H9 (cell line): ENCODE measurements around the gene YEATS2. TPM values are rescaled to one million over a fixed set of nuclear protein-coding genes. Genes with fewer than 3 reads are reported as not detected.

Experiments used
- DNase-seq: peaks from one replicate; pipeline ENCODE4 v3.0.0-alpha.2; 2017
- H2AFZ ChIP-seq: one replicate; pipeline ENCODE4 v1.6.1; 2013; ENCODE audit warnings: mild to moderate bottlenecking, low read length, control low read depth, moderate library complexity
- H2AK5ac ChIP-seq: 2 replicates; pipeline ENCODE4 v1.6.1; 2013; ENCODE audit warnings: low read length, control low read depth, mixed read lengths; ENCODE audit not compliant: insufficient read length
- H2BK120ac ChIP-seq: one replicate; pipeline ENCODE4 v1.6.1; 2013; ENCODE audit warnings: low read depth, mild to moderate bottlenecking, low read length, control low read depth, inconsistent platforms; ENCODE audit not compliant: poor library complexity, severe bottlenecking
- H2BK12ac ChIP-seq: 2 replicates; pipeline ENCODE4 v1.6.1; 2013; ENCODE audit warnings: low read length, control low read depth, mixed read lengths, low read depth; ENCODE audit not compliant: insufficient read length
- H2BK15ac ChIP-seq: 2 replicates; pipeline ENCODE4 v1.6.1; 2013; ENCODE audit warnings: low read depth, low read length, control low read depth
- H2BK20ac ChIP-seq: one replicate; pipeline ENCODE4 v1.6.1; 2013; ENCODE audit warnings: low read depth, mild to moderate bottlenecking, low read length, control low read depth, inconsistent platforms; ENCODE audit not compliant: poor library complexity, severe bottlenecking
- H2BK5ac ChIP-seq: 2 replicates; pipeline ENCODE4 v1.6.1; 2013; ENCODE audit warnings: low read length, control low read depth, mixed read lengths; ENCODE audit not compliant: insufficient read length
- H3K14ac ChIP-seq: 2 replicates; pipeline ENCODE4 v1.6.1; 2013; ENCODE audit warnings: low read length, control low read depth; ENCODE audit not compliant: insufficient read depth
- H3K18ac ChIP-seq: 2 replicates; pipeline ENCODE4 v1.6.1; 2013; ENCODE audit warnings: low read depth, mild to moderate bottlenecking, mixed read lengths, low read length, control low read depth; ENCODE audit not compliant: insufficient read length
- H3K23ac ChIP-seq: 2 replicates; pipeline ENCODE4 v1.6.1; 2013; ENCODE audit warnings: low read length, control low read depth, mixed read lengths, low read depth; ENCODE audit not compliant: insufficient read length
- H3K23me2 ChIP-seq: 2 replicates; pipeline ENCODE4 v1.6.1; 2013; ENCODE audit warnings: low read depth, mild to moderate bottlenecking, mixed read lengths, low read length, control low read depth; ENCODE audit not compliant: insufficient read length, poor library complexity, severe bottlenecking
- H3K27ac ChIP-seq: 2 replicates; pipeline ENCODE4 v1.5.1; 2013; ENCODE audit warnings: low read length, control low read depth, mixed read lengths, low read depth; ENCODE audit not compliant: insufficient read length
- H3K27me3 ChIP-seq: 2 replicates; pipeline ENCODE4 v1.6.1; 2013; ENCODE audit warnings: low read length, control low read depth, inconsistent platforms; ENCODE audit not compliant: insufficient read depth
- H3K4ac ChIP-seq: 2 replicates; pipeline ENCODE4 v1.6.1; 2013; ENCODE audit warnings: low read depth, mild to moderate bottlenecking, control low read depth, inconsistent platforms, low read length, moderate library complexity
- H3K4me1 ChIP-seq: 2 replicates; pipeline ENCODE4 v1.6.1; 2013; ENCODE audit warnings: low read length, control low read depth, inconsistent platforms; ENCODE audit not compliant: insufficient read depth
- H3K4me2 ChIP-seq: 2 replicates; pipeline ENCODE4 v1.6.1; 2013; ENCODE audit warnings: low read length, control low read depth, mixed read lengths; ENCODE audit not compliant: insufficient read length, insufficient read depth
- H3K56ac ChIP-seq: 2 replicates; pipeline ENCODE4 v1.6.1; 2013; ENCODE audit warnings: low read depth, mild to moderate bottlenecking, mixed read lengths, low read length, control low read depth; ENCODE audit not compliant: insufficient read length
- H3K79me1 ChIP-seq: 2 replicates; pipeline ENCODE4 v1.6.1; 2013; ENCODE audit warnings: low read depth, mild to moderate bottlenecking, moderate library complexity, low read length, control low read depth, inconsistent platforms; ENCODE audit not compliant: insufficient read depth, poor library complexity, severe bottlenecking
- H3K79me2 ChIP-seq: 2 replicates; pipeline ENCODE4 v1.6.1; 2013; ENCODE audit warnings: low read length, control low read depth, inconsistent platforms; ENCODE audit not compliant: insufficient read depth
- H3K9ac ChIP-seq: 2 replicates; pipeline ENCODE4 v1.6.1; 2013; ENCODE audit warnings: low read length, control low read depth, mixed read lengths; ENCODE audit not compliant: insufficient read length; ENCODE audit errors: extremely low read depth
- H3K9me3 ChIP-seq: one replicate; pipeline ENCODE4 v1.6.1; 2013; ENCODE audit warnings: low read depth, low read length, inconsistent platforms; ENCODE audit not compliant: control insufficient read depth
- H3T11ph ChIP-seq: one replicate; pipeline ENCODE4 v1.6.1; 2013; ENCODE audit warnings: mild to moderate bottlenecking, low read length, control low read depth, inconsistent platforms
- H4K20me1 ChIP-seq: one replicate; pipeline ENCODE4 v1.6.1; 2013; ENCODE audit not compliant: control insufficient read depth, insufficient read length, insufficient read depth
- H4K5ac ChIP-seq: 2 replicates; pipeline ENCODE4 v1.6.1; 2013; ENCODE audit warnings: low read depth, mild to moderate bottlenecking, mixed read lengths, low read length, control low read depth; ENCODE audit not compliant: insufficient read length
- H4K8ac ChIP-seq: replicated peaks from 2 replicates; pipeline ENCODE4 v1.6.1; 2013; ENCODE audit warnings: low read length, control low read depth, mixed read lengths, low read depth; ENCODE audit not compliant: insufficient read length
- H4K91ac ChIP-seq: 2 replicates; pipeline ENCODE4 v1.6.1; 2013; ENCODE audit warnings: low read depth, mild to moderate bottlenecking, moderate library complexity, mixed read lengths, low read length, control low read depth; ENCODE audit not compliant: insufficient read length
- H3K27ac Mint-ChIP-seq, 3 experiments: 2 replicates in 2 of 3; 3 replicates in 1 of 3; pipeline ENCODE4 v1.8.0; 2020 to 2021; ENCODE audit warnings: mixed read lengths in 3 of 3, mild to moderate bottlenecking in 1 of 3, moderate library complexity in 1 of 3
- H3K27me3 Mint-ChIP-seq: 2 replicates; pipeline ENCODE4 v1.8.0; 2021; ENCODE audit warnings: low read depth, mild to moderate bottlenecking, moderate library complexity, mixed read lengths
- H3K36me3 Mint-ChIP-seq, 3 experiments: 2 replicates in 2 of 3; 3 replicates in 1 of 3; pipeline ENCODE4 v1.8.0; 2020 to 2021; ENCODE audit warnings: low read depth in 3 of 3, mixed read lengths in 3 of 3; ENCODE audit not compliant: insufficient read depth in 1 of 3
- H3K4me1 Mint-ChIP-seq, 2 experiments: 2 replicates each; pipeline ENCODE4 v1.8.0; 2020; ENCODE audit warnings: mixed read lengths in 2 of 2
- H3K4me3 Mint-ChIP-seq, 2 experiments: 2 replicates in 1 of 2; 3 replicates in 1 of 2; pipeline ENCODE4 v1.8.0; 2020 to 2021; ENCODE audit warnings: mild to moderate bottlenecking in 2 of 2, mixed read lengths in 2 of 2, moderate library complexity in 1 of 2
- H3K9me3 Mint-ChIP-seq, 2 experiments: 2 replicates in 1 of 2; 3 replicates in 1 of 2; pipeline ENCODE4 v1.8.0; 2020; ENCODE audit warnings: mild to moderate bottlenecking in 2 of 2, mixed read lengths in 2 of 2, moderate library complexity in 1 of 2
- WGBS: extraction: QIAGEN DNeasy Blood & Tissue Kit; methylation state at CpG from one replicate; pipeline ENCODE4 v1.1.7; 2013; ENCODE audit warnings: missing lambda C conversion rate, low lambda C conversion rate, mixed read lengths; ENCODE audit not compliant: insufficient read length; ENCODE audit errors: extremely low coverage; 5-methylcytosine and 5-hydroxymethylcytosine counted together
- total RNA-seq: library from RNA; stranded (reverse); gene quantifications from 2 replicates; pipeline ENCODE4 v1.2.1, GENCODE V29; 2021
- TF ChIP-seq, protein P1 (sequence below): fragments of 200-600 bp; sonication (generic); conservative IDR thresholded peaks from 3 replicates; pipeline ENCODE4 v1.8.0; 2021; ENCODE audit warnings: antibody characterized with exemption, mild to moderate bottlenecking

Gene YEATS2
- total RNA-seq, 1 experiment from 2014 or later = 40.3 TPM

DNA sequence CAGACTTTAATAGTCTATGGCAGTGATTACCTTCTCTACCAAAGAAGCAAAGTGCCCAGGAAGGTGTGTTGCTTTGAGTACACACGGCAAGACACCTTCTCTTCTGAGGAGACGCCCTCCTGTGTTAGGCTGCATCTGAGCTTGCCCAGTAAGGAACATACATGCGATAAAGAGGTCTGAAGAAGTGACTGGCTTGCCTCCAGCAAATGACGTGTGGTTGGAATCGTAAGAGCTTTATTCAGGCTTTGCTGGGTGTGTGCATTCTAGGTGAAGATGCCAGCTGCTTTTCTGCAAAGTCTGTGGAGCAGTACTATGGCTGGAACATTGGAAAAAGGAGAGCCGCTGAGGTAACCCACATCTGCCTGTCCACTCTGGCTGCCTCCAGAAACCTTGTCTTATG, 105.4 kb downstream of the YEATS2 start:
- H2BK120ac ChIP-seq = no peak overlapping the region
- H2AFZ ChIP-seq = no peak overlapping the region
- no peaks in the 10 kb centered on the region for H3K23me2 ChIP-seq
- no peaks in the 10 kb centered on the region for H4K20me1 ChIP-seq
- TF ChIP-seq, protein P1, sequence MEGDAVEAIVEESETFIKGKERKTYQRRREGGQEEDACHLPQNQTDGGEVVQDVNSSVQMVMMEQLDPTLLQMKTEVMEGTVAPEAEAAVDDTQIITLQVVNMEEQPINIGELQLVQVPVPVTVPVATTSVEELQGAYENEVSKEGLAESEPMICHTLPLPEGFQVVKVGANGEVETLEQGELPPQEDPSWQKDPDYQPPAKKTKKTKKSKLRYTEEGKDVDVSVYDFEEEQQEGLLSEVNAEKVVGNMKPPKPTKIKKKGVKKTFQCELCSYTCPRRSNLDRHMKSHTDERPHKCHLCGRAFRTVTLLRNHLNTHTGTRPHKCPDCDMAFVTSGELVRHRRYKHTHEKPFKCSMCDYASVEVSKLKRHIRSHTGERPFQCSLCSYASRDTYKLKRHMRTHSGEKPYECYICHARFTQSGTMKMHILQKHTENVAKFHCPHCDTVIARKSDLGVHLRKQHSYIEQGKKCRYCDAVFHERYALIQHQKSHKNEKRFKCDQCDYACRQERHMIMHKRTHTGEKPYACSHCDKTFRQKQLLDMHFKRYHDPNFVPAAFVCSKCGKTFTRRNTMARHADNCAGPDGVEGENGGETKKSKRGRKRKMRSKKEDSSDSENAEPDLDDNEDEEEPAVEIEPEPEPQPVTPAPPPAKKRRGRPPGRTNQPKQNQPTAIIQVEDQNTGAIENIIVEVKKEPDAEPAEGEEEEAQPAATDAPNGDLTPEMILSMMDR = no peak
- no peaks in the 10 kb centered on the region for H3K4me1 ChIP-seq
- no peaks in the 10 kb centered on the region for H3K79me2 ChIP-seq
- H3K4ac ChIP-seq = no peak overlapping the region
- no peak overlapping the region for H4K91ac ChIP-seq
- H2AK5ac ChIP-seq = no peak overlapping the region
- H3K4me2 ChIP-seq = no peak overlapping the region
- no peak overlapping the region for H3K56ac ChIP-seq
- H2BK15ac ChIP-seq = no peak overlapping the region
- H3T11ph ChIP-seq = no peak overlapping the region
- H3K14ac ChIP-seq = no peak overlapping the region
- no peak for DNase-seq
- H3K36me3 Mint-ChIP-seq = peaks cover 43 to 94% (median 83%) of the 10 kb centered on the region in 3 experiments
- H2BK12ac ChIP-seq = no peak overlapping the region
- no peak overlapping the region for H3K9ac ChIP-seq
- no peak overlapping the region for H3K4me3 Mint-ChIP-seq
- no peaks in the 10 kb centered on the region for H3K27me3 ChIP-seq
- no CpG with 5 or more reads among the region's 6 CpGs for whole genome bisulfite sequencing
- H4K8ac ChIP-seq = no peak overlapping the region
- H4K5ac ChIP-seq = no peak overlapping the region
- no peak overlapping the region for H3K18ac ChIP-seq
- H3K27me3 Mint-ChIP-seq = no peaks in the 10 kb centered on the region
- H3K9me3 ChIP-seq = no peaks in the 10 kb centered on the region
- no peaks in the 10 kb centered on the region for H3K4me1 Mint-ChIP-seq
- H3K27ac Mint-ChIP-seq = peak overlapping the region in 1 of 3 experiments; percentile 41; a peak in 1 of 7 replicates
- H3K79me1 ChIP-seq = no peaks in the 10 kb centered on the region
- H3K9me3 Mint-ChIP-seq = no peaks in the 10 kb centered on the region
- no peak overlapping the region for H3K23ac ChIP-seq
- H2BK5ac ChIP-seq = no peak overlapping the region
- no peak overlapping the region for H3K27ac ChIP-seq
- H2BK20ac ChIP-seq = no peak overlapping the region
